Measurements from ENCODE around the gene CLEC2L. TPM values are rescaled to one million over a fixed set of nuclear protein-coding genes. Genes with fewer than 3 reads are reported as not detected.

Gene CLEC2L
- total RNA-seq, 1 experiment from 2014 or later: not detected

DNA sequence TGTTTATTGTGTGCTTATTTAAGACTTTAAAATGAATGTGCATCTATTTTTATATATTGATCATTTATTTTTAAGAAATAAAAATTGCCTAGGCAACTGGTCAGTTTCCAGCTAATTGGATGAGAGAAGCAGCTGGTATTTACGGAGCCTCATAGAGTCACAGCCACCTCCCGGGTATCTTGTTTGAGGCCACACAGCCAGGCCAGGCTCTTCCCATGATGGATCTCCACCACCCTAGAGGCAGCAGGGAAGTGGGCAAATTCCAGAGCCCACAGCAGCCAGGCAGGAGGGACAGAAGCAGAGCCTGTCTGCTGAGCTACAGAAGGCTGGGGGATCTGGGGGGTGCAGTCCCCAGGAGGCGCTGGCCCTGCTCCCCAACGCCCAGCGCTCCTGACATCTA is 61.6 kb downstream of the CLEC2L start:
- peaks cover 8 to 17% of the 10 kb centered on the region in 2 experiments; a peak in 3 of 4 replicates for H3K36me3 ChIP-seq (ENCODE audit: control insufficient read depth in 1 of 2, insufficient read depth in 2 of 2, low read length in 2 of 2)
- ATAC-seq: no peak
- H3K27ac ChIP-seq (ENCODE audit: low read depth, low read length): no peak overlapping the region
- POLR2A ChIA-PET: no interaction called here
- no peaks in the 10 kb centered on the region for H3K9me2 ChIP-seq (ENCODE audit: insufficient read depth)
- intact Hi-C loops (cut with micrococcal nuclease): no loop called here
- no peak overlapping the region for H3K9ac ChIP-seq (ENCODE audit: low read length)
- no peak for DNase-seq (ENCODE audit: low read depth, low spot score)
- no peaks in the 10 kb centered on the region for H4K20me1 ChIP-seq (ENCODE audit: insufficient read depth)
- TF ChIP-seq SIN3A (IDR thresholded peaks at IDR 0.05; ENCODE audit: low read depth): no peak
- TF ChIP-seq, protein P1, sequence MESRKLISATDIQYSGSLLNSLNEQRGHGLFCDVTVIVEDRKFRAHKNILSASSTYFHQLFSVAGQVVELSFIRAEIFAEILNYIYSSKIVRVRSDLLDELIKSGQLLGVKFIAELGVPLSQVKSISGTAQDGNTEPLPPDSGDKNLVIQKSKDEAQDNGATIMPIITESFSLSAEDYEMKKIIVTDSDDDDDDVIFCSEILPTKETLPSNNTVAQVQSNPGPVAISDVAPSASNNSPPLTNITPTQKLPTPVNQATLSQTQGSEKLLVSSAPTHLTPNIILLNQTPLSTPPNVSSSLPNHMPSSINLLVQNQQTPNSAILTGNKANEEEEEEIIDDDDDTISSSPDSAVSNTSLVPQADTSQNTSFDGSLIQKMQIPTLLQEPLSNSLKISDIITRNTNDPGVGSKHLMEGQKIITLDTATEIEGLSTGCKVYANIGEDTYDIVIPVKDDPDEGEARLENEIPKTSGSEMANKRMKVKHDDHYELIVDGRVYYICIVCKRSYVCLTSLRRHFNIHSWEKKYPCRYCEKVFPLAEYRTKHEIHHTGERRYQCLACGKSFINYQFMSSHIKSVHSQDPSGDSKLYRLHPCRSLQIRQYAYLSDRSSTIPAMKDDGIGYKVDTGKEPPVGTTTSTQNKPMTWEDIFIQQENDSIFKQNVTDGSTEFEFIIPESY (IDR thresholded peaks at IDR 0.05; ENCODE audit: extremely low read depth, insufficient replicate concordance, low read length): no peak
- TF ChIP-seq FOSL1 (IDR thresholded peaks at IDR 0.05; ENCODE audit: low read depth): no peak
- TF ChIP-seq, protein P2, sequence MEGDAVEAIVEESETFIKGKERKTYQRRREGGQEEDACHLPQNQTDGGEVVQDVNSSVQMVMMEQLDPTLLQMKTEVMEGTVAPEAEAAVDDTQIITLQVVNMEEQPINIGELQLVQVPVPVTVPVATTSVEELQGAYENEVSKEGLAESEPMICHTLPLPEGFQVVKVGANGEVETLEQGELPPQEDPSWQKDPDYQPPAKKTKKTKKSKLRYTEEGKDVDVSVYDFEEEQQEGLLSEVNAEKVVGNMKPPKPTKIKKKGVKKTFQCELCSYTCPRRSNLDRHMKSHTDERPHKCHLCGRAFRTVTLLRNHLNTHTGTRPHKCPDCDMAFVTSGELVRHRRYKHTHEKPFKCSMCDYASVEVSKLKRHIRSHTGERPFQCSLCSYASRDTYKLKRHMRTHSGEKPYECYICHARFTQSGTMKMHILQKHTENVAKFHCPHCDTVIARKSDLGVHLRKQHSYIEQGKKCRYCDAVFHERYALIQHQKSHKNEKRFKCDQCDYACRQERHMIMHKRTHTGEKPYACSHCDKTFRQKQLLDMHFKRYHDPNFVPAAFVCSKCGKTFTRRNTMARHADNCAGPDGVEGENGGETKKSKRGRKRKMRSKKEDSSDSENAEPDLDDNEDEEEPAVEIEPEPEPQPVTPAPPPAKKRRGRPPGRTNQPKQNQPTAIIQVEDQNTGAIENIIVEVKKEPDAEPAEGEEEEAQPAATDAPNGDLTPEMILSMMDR (IDR thresholded peaks at IDR 0.05 in 2 of 3, conservative IDR thresholded peaks at IDR 0.05 in 1 of 3; ENCODE audit: borderline replicate concordance in 1 of 3, insufficient read depth in 1 of 3, low read depth in 2 of 3, low read length in 2 of 3): no peak
- no peak for TF ChIP-seq CEBPB (IDR thresholded peaks at IDR 0.05; ENCODE audit: low read depth)
- TF ChIP-seq EZH2phosphoT487 (IDR thresholded peaks at IDR 0.05; ENCODE audit: borderline replicate concordance): no peak
- TF ChIP-seq, protein P3, sequence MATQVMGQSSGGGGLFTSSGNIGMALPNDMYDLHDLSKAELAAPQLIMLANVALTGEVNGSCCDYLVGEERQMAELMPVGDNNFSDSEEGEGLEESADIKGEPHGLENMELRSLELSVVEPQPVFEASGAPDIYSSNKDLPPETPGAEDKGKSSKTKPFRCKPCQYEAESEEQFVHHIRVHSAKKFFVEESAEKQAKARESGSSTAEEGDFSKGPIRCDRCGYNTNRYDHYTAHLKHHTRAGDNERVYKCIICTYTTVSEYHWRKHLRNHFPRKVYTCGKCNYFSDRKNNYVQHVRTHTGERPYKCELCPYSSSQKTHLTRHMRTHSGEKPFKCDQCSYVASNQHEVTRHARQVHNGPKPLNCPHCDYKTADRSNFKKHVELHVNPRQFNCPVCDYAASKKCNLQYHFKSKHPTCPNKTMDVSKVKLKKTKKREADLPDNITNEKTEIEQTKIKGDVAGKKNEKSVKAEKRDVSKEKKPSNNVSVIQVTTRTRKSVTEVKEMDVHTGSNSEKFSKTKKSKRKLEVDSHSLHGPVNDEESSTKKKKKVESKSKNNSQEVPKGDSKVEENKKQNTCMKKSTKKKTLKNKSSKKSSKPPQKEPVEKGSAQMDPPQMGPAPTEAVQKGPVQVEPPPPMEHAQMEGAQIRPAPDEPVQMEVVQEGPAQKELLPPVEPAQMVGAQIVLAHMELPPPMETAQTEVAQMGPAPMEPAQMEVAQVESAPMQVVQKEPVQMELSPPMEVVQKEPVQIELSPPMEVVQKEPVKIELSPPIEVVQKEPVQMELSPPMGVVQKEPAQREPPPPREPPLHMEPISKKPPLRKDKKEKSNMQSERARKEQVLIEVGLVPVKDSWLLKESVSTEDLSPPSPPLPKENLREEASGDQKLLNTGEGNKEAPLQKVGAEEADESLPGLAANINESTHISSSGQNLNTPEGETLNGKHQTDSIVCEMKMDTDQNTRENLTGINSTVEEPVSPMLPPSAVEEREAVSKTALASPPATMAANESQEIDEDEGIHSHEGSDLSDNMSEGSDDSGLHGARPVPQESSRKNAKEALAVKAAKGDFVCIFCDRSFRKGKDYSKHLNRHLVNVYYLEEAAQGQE (IDR thresholded peaks at IDR 0.05; ENCODE audit: low read depth): no peak
- no peak for TF ChIP-seq TCF7L2 (IDR thresholded peaks at IDR 0.05; ENCODE audit: borderline replicate concordance, extremely low read depth, insufficient read depth, insufficient read length)
- RAD21 ChIA-PET (ENCODE audit: low non-redundant PET in 1 of 2, low total read pairs in 2 of 2, uncharacterized antibody in 2 of 2, unreplicated experiment in 2 of 2): no interaction called here
- no TSS peak for BruUV-seq (replicated peaks)
- H3K4me3 ChIP-seq (replicated peaks in 1 of 2; ENCODE audit: low read depth in 1 of 2, low read length in 2 of 2): no peak overlapping the region
- no peaks in the 10 kb centered on the region for H3K9me3 ChIP-seq (ENCODE audit: control insufficient read depth in 1 of 2, insufficient read depth in 1 of 2, low read depth in 1 of 2, low read length in 2 of 2)
- no peaks in the 10 kb centered on the region for H3K79me2 ChIP-seq (ENCODE audit: insufficient read depth, low read length)
- no peaks in the 10 kb centered on the region for H3K4me1 ChIP-seq (ENCODE audit: control insufficient read depth in 1 of 2, insufficient read depth in 2 of 2, low read length in 2 of 2)
- CTCF ChIA-PET: interaction anchor here (1.0 kb wide), 1 partner anchor 17 kb away, joined by 3 read pairs; no protein-coding TSS in a partner anchor
- no peak overlapping the region for H2AFZ ChIP-seq (ENCODE audit: low read depth, low read length, poor library complexity, severe bottlenecking)
- no peak overlapping the region for H3K4me2 ChIP-seq (ENCODE audit: low read length)
- no peaks in the 10 kb centered on the region for H3K27me3 ChIP-seq (ENCODE audit: insufficient read depth, low read length)

Measured in HCT116 (cell line).